T-helper 1 cell treated with Interleukin-12 subunit alpha and Interleukin-12 subunit beta and Interleukin-4 antibody, amounts not matched to agents 30 μg/mL and 1 μg/mL, for 36 hours (primary cell): ENCODE data around the gene VRK2.
"Not testable (repeated sequence)": the region's sequence is repeated elsewhere in the genome, so short reads cannot be mapped to it uniquely, and the experiment has no call there.

Source experiments
- H3K27ac Mint-ChIP-seq: one replicate; pipeline ENCODE4 v1.8.0; 2021; ENCODE audit warnings: mild to moderate bottlenecking, mixed read lengths
- H3K27me3 Mint-ChIP-seq: one replicate; pipeline ENCODE4 v1.8.0; 2021; ENCODE audit warnings: low read depth, mixed read lengths
- H3K36me3 Mint-ChIP-seq: one replicate; pipeline ENCODE4 v1.8.0; 2021; ENCODE audit warnings: low read depth, mixed read lengths
- H3K4me1 Mint-ChIP-seq: one replicate; pipeline ENCODE4 v1.8.0; 2021; ENCODE audit warnings: low read depth, mixed read lengths
- H3K4me3 Mint-ChIP-seq: one replicate; pipeline ENCODE4 v1.8.0; 2021; ENCODE audit warnings: mild to moderate bottlenecking, moderate library complexity, mixed read lengths
- H3K9me3 Mint-ChIP-seq: one replicate; pipeline ENCODE4 v1.8.0; 2021; ENCODE audit warnings: mixed read lengths

Gene VRK2

DNA sequence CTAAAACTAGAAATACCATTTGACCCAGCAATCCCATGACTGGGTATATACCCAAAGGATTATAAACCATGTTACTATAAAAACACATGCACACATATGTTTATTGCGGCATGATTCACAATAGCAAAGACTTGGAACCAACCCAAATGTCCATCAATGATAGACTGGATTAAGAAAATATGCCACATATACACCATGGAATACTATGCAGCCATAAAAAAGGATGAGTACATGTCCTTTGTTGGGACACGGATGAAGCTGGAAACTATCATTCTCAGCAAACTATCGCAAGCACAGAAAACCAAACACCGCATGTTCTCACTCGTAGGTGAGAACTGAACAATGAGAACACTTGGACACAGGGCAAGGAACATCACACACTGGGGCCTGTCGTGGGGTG lies 140.4 kb downstream of the VRK2 start:
- not testable (repeated sequence) for H3K27ac Mint-ChIP-seq, H3K4me3 Mint-ChIP-seq, H3K36me3 Mint-ChIP-seq, H3K9me3 Mint-ChIP-seq, H3K27me3 Mint-ChIP-seq, H3K4me1 Mint-ChIP-seq

DNA sequence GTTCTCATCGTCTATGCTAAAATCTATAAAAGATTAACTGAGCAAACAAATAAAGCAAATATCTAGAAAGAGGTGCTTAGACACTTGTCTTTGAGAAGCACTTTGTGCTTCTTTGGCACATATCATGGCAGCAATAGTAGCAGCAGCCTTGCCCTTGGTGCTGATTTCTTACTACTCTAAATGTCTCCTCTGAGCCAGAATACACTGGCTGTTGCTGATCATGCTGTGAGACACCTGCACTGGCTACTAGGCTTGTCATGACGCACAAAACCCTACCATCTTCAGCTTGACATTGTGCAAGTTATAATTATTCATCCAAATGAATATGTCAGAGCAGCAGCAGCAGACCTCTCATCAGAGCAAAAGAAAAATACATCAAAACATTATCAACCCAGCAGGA lies 147.9 kb downstream of the VRK2 start:
- H3K36me3 Mint-ChIP-seq: no peaks in the 10 kb centered on the region
- H3K9me3 Mint-ChIP-seq: no peaks in the 10 kb centered on the region
- no peak overlapping the region for H3K27ac Mint-ChIP-seq
- H3K4me1 Mint-ChIP-seq: no peaks in the 10 kb centered on the region
- no peaks in the 10 kb centered on the region for H3K27me3 Mint-ChIP-seq
- no peak overlapping the region for H3K4me3 Mint-ChIP-seq

DNA sequence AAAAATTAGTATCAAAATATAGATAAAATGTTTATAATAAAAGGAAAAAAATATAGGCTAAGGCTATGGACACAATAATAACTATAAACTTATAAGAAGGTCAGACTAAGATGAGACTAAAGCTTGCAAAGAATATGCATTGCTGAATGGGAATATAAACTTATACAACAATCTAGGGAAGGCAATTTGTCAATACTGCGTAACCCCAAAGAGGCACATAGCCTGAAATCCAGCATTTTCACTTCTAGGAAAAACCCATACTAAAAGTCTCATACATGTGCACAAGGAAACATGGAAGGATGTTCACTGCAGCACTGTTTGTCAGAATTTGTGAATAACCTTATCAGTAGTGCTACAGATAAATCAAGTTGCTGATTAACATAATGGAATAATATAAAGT lies 149.1 kb downstream of the VRK2 start:
- H3K4me1 Mint-ChIP-seq: no peaks in the 10 kb centered on the region
- no peak overlapping the region for H3K4me3 Mint-ChIP-seq
- H3K27me3 Mint-ChIP-seq: no peaks in the 10 kb centered on the region
- no peaks in the 10 kb centered on the region for H3K36me3 Mint-ChIP-seq
- H3K9me3 Mint-ChIP-seq: no peaks in the 10 kb centered on the region
- H3K27ac Mint-ChIP-seq: no peak overlapping the region

DNA sequence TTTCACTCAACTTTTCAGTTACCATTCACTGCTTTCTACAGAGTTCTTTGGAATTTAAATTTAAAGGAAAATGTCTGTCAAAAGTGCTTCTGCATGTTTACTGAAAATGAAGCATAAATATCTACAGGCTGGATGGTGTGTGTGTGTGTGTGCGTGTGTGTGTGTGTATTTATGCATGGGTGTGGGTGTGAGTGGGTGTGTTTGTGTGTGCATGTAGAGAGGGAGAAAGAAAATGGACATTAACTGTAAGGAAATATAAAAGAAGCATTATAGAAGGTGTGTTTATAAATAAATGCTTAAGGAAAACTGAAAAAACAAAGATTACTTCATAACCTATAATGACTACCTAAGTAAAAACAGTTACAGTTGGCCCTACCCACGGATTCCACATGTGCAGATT lies 151.3 kb downstream of the VRK2 start:
- Mint-ChIP-seq H3K27ac (no peak overlapping the region), H3K9me3 (no peaks in the 10 kb centered on the region), H3K27me3 (no peaks in the 10 kb centered on the region), H3K4me3 (no peak overlapping the region), H3K36me3 (no peaks in the 10 kb centered on the region), H3K4me1 (no peaks in the 10 kb centered on the region)

- Mint-ChIP-seq H3K36me3 (no peaks in the 10 kb centered on the region), H3K27me3 (no peaks in the 10 kb centered on the region), H3K4me3 (no peak overlapping the region), H3K9me3 (no peaks in the 10 kb centered on the region), H3K27ac (no peak overlapping the region), H3K4me1 (no peaks in the 10 kb centered on the region)
Measured at GRCh38 chr2:58202404-58202803, 155.8 kb downstream of the VRK2 start.

DNA sequence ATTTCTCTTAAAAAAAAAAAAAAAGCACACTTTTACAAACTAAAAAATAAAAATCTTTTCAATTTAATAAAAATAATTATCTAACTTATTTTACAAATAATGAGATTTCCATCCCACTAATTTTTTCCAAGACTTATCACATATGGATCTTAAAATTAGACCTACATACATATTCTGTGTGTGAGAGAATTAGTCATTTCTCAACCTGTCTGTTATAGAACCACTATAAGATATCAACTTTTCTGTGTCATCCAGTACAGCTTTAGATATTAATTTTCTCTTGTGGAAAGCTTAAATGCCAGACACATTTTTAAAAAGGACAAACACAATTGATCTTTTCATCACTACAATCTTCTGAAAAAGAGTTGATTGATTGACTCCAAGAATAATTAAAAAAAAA lies 156.4 kb downstream of the VRK2 start:
- no peak overlapping the region for H3K4me3 Mint-ChIP-seq
- H3K4me1 Mint-ChIP-seq: no peaks in the 10 kb centered on the region
- H3K36me3 Mint-ChIP-seq: no peaks in the 10 kb centered on the region
- H3K27me3 Mint-ChIP-seq: no peaks in the 10 kb centered on the region
- no peaks in the 10 kb centered on the region for H3K9me3 Mint-ChIP-seq
- no peak overlapping the region for H3K27ac Mint-ChIP-seq

- Mint-ChIP-seq H3K27me3 (no peaks in the 10 kb centered on the region), H3K27ac (no peak overlapping the region), H3K4me1 (no peaks in the 10 kb centered on the region), H3K4me3 (no peak overlapping the region), H3K36me3 (no peaks in the 10 kb centered on the region), H3K9me3 (no peaks in the 10 kb centered on the region)
Measured at GRCh38 chr2:58204195-58204959, 157.8 kb downstream of the VRK2 start.

GRCh38 chr2:58206785-58207184 lies 160.2 kb downstream of the VRK2 start:
- Mint-ChIP-seq H3K27me3 (no peaks in the 10 kb centered on the region), H3K4me3 (no peak overlapping the region), H3K9me3 (peaks cover 14% of the 10 kb centered on the region), H3K4me1 (no peaks in the 10 kb centered on the region), H3K36me3 (peaks cover 14% of the 10 kb centered on the region), H3K27ac (no peak overlapping the region)

- H3K4me3 Mint-ChIP-seq: no peak overlapping the region
- H3K27ac Mint-ChIP-seq: no peak overlapping the region
- H3K9me3 Mint-ChIP-seq: peaks cover 18% of the 10 kb centered on the region
- H3K27me3 Mint-ChIP-seq: no peaks in the 10 kb centered on the region
- peaks cover 18% of the 10 kb centered on the region for H3K36me3 Mint-ChIP-seq
- H3K4me1 Mint-ChIP-seq: no peaks in the 10 kb centered on the region
Measured at GRCh38 chr2:58207189-58207588, 160.6 kb downstream of the VRK2 start.
